Measurements from ENCODE around the gene JPH2.
A peak's percentile ranks its signal among the peaks of the same experiment; 100 is the strongest.

JPH2 gene

DNA sequence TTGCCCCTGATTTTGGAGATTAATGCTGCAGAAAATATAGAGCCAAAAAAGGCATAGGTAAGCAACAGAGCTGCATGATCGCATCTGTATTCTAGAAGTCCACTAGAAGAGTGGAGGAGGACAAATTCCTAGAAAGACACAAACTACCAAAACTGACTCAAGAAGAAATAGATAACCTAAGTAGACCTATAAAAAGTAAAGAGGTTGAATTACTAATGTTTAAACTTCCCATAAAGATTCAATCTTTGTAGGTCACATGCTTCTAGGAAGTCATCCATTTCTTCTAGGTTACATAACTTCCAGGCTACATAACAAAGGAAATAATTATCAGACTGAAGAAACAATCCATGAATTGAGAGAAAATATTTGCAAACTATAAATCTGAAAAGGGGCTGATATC is 84.4 kb downstream of the JPH2 start:
- DNase-seq (ENCODE audit: low read depth, low spot score): no peak

DNA sequence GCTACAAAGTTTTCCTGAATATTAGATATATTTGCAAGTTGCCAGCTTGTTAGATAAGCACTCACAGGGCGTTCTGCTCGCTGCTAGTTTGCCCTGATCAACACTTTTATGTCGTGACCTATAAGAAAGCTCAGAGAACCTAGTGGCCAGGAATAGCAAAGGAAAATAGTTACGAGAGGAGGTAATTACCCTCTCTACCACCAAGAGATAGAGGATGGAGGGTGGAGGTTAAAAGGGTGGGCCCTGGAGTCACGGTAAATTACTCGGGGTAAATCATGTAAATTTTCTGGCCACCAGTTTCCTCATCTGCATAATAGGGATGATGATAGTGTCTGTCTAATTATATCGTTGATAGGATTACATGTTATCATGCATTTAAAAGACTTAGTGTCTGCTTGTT is 87.2 kb downstream of the JPH2 start:
- no peak for DNase-seq (ENCODE audit: low read depth, low spot score)

DNA sequence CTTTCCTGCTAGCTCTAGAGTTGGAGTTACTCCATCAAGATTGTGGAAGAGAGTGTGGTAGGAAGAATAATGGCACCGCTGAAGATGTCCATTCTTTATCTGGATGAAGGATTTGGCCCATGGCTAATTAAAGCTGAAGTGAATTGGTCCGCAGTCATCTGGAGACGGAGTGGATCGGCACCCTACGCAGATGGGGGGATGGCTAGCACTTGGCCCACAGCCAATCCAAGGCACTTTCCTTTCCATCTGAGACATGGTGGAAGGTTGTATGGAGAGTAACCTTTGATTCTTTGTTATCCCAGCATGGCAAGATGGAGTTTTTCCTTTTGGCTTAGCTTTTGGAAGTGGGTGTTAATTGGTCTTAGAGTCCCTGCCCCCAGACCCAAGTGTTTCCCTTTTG is 88.3 kb downstream of the JPH2 start:
- DNase-seq (ENCODE audit: low read depth, low spot score): no peak

DNA sequence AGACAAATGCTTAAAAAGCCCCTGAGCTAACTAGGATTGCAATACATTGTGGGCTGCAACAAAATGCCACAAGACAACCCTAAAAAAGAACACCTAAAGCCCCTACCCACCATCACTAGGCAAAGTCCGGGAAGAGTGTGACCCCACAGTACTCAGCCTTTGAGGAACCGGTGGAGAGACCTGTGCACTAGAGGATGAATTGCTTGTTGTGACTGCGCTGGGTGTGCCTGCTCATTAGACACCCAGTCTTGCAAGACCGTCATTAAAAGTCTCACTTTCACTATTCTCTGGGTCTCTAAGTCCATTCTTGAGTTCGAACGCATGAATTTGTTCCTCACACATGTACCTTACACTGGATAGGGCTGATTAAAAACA is 88.7 kb downstream of the JPH2 start:
- DNase-seq (ENCODE audit: low read depth, low spot score): no peak

DNA sequence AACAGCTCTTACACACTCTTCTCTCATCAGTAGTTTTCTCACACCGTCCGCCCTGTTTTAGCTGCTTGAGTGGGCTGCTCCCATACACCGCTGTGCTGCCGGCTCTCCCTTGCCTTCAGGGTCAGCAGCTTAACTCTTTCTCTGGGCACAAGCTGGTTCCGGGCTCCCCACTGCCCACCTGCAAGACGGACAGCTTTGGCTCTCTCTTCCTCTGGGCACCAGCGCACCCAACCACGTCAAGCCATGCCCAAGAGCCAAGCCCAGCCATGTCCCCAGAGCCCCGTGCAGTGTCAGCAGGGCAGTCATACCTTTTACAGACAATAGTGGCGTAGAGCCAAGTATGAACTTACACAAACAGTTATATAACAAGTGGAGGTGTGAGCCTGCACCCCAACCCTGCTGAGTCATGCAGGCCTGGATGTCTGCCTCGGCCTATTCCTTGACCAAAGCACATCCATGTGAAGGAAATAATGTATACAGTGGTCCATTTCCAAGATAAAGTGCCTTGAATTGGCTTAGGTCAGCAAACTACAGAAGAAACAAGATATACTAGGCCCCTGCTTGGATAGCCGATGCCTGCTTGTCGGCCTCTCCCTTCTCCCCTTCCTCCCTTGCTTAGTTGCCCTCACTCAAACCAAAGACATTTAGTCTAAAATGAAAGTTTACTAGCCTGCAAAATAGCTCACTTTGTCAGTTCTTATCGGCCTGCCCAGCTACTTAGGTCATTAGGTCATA is 89.3 kb downstream of the JPH2 start:
- DNase-seq (ENCODE audit: low read depth, low spot score): no peak

DNA sequence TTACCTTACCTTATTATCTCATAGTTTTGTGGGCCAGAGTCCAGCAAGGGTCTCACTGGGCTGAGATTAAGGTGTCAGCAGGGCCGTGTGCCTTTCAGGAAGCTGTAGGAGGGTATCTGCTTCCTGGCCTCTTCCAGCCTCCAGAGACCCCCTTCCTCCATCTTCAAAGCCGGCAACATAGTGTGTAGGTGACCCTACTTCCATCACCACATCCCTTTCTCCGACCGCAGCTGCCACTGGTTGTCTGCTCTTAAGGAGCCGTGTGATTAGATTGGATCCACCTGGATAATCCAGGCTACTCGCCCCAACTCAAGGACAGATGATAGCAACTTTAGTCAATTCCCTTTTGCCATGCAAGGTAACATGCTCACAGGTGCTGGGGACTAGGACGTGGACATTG is 91.2 kb downstream of the JPH2 start:
- DNase-seq (ENCODE audit: low read depth, low spot score): no peak

DNA sequence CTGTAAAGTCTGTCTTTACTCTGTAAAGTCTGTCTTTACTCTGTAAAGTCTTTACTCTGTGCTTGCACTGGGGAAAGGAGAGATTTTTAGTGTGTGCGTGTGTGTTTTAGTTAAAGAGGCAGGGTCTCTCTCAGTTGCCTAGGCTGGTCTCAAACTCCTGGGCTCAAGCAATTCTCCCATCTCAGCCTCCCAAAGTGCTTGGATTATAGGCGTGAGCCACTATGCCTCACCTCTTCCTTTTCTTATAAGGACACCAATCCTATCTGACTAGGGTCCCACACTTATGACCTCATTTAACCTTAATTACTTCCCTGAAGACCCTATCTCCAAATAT is 93.8 kb downstream of the JPH2 start:
- no peak for DNase-seq (ENCODE audit: low read depth, low spot score)

DNA sequence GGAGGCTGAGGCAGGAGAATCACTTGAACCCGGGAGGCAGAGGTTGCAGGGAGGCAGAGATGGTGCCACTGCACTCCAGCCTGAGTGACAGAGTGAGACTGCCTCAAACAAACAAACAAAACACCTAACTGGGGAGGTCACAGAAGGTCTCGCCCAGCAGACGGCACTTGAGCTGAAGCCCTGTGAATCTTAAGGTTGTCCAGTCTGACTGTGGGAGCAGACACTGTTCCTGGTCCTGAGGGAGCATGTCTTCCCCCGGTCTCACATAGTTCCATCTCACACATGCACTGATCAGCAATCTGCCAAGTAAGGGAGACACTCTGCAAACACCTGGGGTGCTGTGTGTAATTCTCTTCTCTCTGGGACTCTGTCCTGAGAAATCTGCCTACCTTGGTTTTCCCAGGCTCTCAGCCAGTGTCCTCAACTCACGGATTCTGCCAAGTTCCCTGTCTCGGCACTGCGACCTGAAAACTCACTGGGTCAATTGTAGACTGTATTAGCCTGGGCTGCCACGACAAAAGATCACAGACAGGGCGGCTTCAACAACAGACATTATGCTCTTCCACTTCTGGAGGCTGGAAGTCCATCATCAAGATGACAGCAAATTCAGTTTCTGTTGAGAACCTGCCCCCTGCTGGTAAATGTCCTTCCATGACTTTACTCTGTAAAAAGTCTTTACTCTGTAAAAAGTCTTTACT is 94.3 kb downstream of the JPH2 start:
- peak; percentile 58 for DNase-seq (ENCODE audit: low read depth, low spot score)

DNA sequence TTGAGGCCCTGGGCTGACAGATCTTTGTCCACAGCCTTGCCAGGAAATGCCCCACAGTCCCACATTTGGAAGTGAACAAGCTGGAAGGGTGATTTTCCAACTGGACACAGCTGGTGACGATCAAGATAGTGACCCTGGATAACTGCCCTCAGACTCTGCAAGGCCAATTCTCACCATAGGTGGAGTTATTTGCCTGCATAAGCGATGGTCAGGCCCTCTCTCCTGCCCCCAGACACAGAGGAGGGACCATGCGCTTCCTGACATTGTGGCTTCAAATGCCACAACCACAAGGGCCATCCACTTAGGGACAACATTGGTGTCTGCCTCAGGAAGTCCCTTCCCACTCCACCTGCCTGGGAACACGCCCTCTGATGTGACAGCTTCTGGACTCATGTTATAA is 96.0 kb downstream of the JPH2 start:
- DNase-seq (ENCODE audit: low read depth, low spot score): no peak

DNA sequence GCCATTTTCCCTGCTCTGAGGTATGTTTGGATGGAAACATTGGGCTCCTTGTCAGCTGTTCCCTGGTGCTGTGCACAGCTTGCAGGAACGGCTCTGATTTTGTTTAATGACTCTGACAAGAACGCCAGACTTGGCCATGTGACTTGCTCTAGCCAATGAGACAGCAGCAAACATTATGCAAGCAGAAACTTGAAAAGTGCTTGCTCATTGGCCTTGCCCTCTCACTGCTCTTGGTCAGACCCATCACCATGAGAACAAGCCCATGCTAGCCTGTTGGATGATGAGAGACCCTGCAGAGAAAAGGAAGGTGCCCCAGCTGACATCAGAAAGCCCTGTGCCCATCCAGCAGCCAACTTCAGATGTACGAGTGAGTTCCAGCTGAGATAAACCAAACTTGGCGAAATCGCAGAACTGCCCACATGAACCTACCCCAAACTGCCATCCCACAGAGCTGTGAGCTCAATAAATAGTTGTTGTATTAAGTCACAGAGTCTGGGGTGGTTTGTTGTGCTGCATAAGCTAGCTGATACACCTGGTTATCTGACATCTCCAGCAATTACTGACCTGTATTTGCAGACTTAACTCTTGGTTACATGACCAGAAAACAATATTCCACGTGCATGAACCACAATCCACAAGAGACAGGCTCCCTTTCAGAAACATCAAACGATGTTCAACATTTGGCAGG is 96.9 kb downstream of the JPH2 start:
- DNase-seq (ENCODE audit: low read depth, low spot score): peak; percentile 48

DNA sequence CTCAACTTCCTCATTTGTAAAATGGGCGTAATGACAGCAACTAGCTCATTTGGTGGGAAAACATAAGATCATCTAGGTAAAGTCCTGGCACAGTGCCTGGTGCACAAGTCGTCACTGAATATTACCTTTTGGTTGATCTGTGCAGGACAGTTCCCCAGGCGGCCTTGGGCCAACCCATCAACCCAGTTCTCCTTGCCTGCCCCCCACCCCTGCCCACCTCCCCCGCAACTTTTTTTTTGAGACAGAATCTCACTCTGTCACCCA is 99.2 kb downstream of the JPH2 start:
- no peak for DNase-seq (ENCODE audit: low read depth, low spot score)

DNA sequence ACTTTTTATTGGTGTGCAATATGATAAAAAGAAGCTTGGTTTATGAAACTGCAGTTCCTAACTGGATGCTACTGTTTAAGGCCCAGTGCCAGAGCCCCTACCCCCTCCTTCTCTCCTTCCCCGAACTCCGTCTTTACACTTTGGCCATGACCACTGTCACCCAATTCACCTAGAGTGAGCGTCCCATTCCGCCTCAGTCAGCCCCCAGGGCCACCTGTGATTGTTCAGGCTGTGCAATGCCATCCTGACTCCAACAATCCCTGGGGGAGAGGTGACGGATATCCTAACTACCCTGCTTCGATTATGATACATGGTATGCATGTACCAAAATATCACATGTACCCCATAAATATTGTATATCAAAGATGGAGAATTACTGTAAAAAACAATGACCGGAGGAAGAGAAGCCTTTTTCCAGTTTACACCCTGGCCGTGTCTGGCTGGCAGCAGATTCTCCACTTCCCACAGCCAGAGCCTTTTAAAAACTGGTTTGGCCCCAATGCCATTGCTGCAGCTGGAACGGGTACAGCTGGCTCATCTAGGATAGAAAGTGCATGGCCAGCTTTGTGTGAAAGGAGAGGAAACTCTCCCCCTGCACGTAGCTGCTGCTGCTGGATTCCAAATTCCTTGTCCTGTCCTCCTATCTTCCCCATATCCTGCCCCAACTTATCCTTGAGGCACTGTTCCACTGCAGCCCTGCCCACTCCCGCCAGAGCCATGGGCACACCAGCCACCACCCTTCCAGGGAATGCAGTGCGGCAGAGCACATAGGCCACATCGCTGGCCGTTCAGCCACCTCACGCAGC is 99.7 kb downstream of the JPH2 start:
- no peak for DNase-seq (ENCODE audit: low read depth, low spot score)

DNA sequence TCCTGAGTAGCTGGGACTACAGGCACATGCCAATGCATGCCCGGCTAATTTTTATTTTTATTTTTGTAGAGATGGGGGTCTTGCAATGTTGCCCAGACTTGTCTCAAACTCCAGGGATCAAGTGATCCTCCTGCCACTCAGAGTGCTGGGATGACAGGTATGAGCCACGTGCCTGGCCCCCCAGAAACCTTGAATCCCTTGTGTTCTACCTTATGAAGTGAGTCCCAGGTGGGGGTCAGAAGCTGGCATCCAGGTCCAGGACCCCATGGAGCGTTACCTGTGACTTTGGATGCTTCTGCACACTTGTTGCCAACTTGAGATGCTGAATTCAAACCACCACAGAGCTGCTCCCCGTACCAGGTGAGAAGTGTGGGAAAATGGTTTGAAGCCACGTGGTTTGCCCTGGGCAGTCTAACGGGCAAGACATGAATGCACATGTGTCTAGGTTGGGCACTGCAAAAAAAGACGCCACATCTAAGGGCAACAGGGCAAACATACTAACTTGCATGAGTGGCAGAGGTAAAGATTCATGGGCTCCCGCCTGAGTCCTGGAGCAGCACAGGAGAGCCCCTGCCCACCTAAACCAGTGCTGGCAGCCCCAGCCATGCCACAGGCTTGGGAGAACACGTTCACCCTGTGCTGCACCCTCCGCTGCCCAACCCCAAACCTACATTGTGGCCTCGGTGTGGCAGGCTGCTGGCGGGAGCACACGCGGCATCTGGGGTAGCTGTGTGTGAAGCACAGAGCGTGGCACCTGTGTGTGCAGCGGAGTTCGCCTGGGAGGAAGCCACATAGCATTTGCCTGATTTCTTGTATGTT is 101.2 kb downstream of the JPH2 start:
- DNase-seq (ENCODE audit: low read depth, low spot score): no peak

DNA sequence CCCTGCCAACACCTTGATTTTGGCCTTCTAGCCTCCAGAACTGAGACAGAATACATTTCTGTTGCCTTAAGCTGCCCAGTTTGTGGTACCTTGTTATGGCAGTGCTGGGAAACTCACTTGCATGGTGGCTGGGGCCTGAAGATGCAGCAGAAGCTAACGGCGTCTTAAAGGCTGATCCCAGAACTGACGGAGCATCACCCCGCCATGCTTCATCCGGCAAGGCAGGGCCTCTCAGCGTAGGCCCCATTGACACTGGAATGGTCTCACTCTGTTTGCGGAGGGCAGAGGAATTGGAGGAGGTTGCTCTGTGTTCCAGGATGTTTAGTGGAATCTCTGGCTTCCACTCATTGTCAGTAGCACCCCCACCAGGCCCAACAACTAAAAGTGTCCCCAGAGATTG is 102.1 kb downstream of the JPH2 start:
- DNase-seq (ENCODE audit: low read depth, low spot score): no peak

DNA sequence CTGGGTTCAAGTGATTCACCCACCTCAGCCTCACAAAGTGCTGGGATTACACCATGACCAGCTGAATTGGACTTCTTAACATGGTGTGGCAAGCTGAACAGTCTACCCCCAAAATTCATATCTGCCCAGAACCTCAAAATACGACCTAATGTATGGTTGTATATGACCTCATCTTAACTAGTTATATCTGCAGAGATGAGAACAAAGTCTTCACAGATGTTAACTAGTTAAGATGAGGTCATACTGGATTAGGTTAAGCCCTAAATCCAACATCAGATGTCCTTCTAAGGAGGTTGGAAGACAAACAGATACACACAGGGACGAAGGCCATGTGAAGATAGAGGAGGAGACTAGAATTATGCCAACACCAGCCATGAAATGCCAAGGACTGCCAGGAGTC is 102.5 kb downstream of the JPH2 start:
- DNase-seq (ENCODE audit: low read depth, low spot score): no peak

DNA sequence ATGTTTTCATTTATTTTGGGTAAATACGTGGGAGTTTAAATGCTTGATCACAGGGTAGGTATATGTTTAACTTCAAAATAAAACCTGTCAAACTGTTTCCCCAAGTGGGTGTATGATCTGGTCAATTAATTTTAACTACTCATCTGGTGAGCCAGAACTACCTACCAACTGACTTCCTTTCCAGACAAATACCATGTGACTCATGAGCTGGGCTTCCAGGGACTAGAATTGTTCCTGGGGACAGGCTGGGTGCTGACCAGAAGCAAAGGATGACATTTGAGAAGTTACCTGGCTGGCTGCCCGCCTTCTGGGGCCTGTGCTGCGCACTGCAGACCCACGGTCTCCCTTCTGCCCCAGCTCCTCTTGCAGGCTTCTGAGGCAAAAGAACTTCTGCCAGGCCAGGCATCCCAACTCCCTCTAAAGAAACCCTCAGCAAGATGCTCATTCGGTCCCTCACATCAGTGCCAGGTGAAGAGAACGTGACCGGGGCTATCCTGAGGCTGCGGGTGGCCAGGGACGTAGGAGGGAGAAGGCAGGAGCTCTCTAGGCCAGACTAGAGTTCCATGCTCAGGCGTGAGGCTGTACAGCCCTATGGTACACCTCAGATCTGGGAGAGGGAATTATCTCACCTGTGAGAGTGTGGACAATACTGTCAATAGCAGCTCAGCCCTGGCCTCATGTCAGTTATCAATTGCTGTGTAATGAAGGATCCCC is 103.6 kb downstream of the JPH2 start:
- peak; percentile 83 for DNase-seq (ENCODE audit: low read depth, low spot score)

DNA sequence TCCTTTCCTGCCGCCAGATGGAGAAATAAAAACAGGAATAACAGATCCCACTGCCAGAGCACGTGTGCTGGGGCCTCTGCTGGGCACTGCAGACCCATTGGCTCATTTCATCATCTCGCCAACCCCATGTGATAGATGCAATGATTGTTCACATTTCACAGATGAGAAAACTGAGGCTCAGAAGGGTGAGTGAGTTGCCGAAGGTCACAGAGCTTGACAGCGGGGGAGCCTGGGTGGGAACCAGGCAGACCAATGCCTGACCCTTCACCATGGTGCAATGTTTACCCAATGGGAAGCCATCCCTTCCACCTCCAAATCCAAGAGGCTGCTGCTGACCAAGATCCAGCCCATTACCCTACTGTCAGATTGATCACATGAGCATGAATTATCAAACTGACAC is 105.1 kb downstream of the JPH2 start:
- DNase-seq (ENCODE audit: low read depth, low spot score): no peak

DNA sequence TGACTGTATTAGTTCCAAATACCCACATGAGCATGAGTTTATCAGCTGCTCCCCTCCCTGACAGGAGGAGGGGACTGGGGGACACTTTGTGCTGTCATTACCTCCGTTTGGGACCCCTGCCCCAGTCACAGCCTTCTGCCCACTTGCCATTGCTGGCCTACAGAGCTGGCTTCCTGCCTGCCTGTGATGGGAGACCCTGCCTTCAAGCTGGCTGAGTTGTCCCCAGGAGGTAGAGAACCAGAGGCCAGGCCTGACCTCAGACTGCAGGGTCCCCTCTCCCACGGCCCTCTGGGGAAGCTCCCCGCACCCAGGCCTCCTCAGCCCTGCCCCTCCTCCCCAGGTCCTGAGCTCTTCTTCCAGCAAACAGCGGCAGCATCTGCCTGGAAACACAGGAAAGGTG is 105.5 kb downstream of the JPH2 start:
- DNase-seq (ENCODE audit: low read depth, low spot score): no peak

DNA sequence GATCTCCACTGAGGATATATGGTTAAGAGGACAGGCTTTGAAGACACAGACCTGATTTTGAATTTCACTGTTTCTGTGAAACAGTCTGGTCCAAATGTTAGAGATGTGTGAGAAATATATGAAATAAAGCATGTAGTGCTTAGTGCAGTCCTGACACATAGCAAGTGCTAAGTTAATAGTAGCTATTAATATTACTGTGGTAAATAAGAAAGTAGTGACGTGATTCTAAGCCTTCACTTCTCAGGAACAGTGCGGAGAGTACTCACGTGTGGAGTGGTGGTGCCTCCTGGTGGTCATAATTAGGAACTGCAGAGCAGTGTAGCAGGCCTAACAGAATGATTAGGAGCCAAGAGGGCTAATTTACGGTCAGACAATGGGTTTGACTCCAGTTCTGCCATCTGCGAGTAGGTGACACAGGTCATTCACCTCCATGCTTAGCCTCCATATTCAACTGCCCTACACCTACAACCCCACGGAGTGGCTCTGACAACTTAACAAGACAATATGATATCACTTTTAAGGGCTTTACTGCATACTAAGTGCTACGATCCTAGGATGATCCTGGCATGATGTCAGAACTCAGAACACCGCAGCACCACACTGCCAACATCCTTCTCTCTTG is 106.2 kb downstream of the JPH2 start:
- DNase-seq (ENCODE audit: low read depth, low spot score): peak; percentile 90

DNA sequence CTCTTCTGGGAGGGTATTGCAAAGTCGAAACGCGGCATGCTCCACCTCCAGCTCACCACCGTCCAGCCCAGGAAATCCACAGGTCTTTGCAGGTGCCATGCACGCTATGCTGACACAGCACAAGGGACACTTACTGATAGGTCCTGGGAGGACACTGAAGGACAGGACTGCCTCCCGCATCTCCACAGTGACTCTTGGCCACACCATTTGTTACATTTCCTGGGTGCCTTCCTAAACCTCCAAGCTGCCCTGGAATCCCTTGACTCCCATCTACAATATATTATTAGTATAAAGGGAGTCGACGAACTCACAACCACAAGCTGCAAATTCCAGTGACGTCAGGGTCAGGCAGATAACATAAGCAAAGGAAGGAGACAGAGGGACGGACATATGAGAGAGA is 106.9 kb downstream of the JPH2 start:
- no peak for DNase-seq (ENCODE audit: low read depth, low spot score)

DNA sequence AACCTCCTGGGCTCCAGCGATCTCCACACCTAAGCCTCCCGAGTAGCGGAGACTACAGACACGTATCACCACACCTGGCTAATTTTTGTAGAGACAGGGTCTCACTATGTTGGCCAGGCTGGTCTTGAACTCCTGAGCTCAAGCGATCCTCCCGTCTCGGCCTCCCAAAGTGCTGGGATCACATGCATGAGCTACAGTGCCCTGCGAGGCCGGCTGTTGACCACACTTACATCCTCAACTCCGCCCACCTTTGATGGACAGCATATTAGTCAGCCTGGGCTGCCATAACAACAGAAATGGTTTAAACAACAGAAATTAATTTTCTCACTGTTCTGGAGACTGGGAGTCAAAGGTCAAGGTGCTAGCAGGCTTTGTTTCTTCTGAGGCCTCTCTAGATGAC is 107.7 kb downstream of the JPH2 start:
- no peak for DNase-seq (ENCODE audit: low read depth, low spot score)
